Panc1 (cell line): ENCODE data around the gene DEK. TPM values are rescaled to one million over a fixed set of nuclear protein-coding genes. Genes with fewer than 3 reads are reported as not detected.

Experiments
- ATAC-seq: fragments of 200-7000 bp; cut with Tn5 transposase; 2 replicates; pipeline ENCODE4 v1.9.1; 2020; ENCODE audit warnings: mild to moderate bottlenecking, moderate library complexity
- BruUV-seq: library from RNA; stranded (reverse); fragments of 400-500 nt; replicated peaks from 2 replicates; lab custom pipeline; 2021; lab: Mats Ljungman, UMichigan
- CTCF ChIA-PET: fragments of 300-600 bp; sonication (Branson Sonifier 250); formaldehyde crosslinking; loops from one replicate; lab custom pipeline; 2022; ENCODE audit warnings: antibody characterized with exemption; lab: Charles Lee
- POLR2A ChIA-PET: fragments of 300-600 bp; sonication (Branson Sonifier 250); formaldehyde crosslinking; loops from one replicate; lab custom pipeline; 2022; ENCODE audit warnings: antibody characterized with exemption; lab: Charles Lee
- DNase-seq: peaks from one replicate; pipeline ENCODE4 v3.0.0-alpha.2; 2010; ENCODE audit warnings: low read depth, low spot score
- H3K27ac ChIP-seq: 2 replicates; pipeline ENCODE4 v1.5.1; 2011; ENCODE audit warnings: mild to moderate bottlenecking, low read length, inconsistent platforms
- H3K27me3 ChIP-seq: fragments of 200-500 bp; sonication (Bioruptor generic); 2 replicates; pipeline ENCODE4 v1.6.0; 2014; ENCODE audit warnings: low read length, inconsistent platforms; ENCODE audit not compliant: control insufficient read depth, insufficient read depth
- H3K36me3 ChIP-seq: fragments of 200-500 bp; sonication (Bioruptor generic); 2 replicates; pipeline ENCODE4 v1.5.1; 2014; ENCODE audit warnings: inconsistent platforms, mild to moderate bottlenecking, low read length, moderate library complexity; ENCODE audit not compliant: control insufficient read depth, insufficient read depth
- H3K4me1 ChIP-seq: 2 replicates; pipeline ENCODE4 v1.5.1; 2011; ENCODE audit warnings: inconsistent platforms, mild to moderate bottlenecking, low read length, moderate library complexity; ENCODE audit not compliant: control insufficient read depth, insufficient read depth
- H3K4me3 ChIP-seq, 2 experiments: 2 replicates each; pipeline ENCODE4 v1.5.1; 2011 to 2012; ENCODE audit warnings: low read depth in 2 of 2, low read length in 2 of 2, mild to moderate bottlenecking in 2 of 2, inconsistent platforms in 1 of 2, moderate library complexity in 1 of 2
- H3K9me3 ChIP-seq: fragments of 200-500 bp; sonication (Bioruptor generic); 2 replicates; pipeline ENCODE4 v1.5.1; 2014; ENCODE audit warnings: low read depth, mild to moderate bottlenecking, inconsistent platforms, low read length, moderate library complexity; ENCODE audit not compliant: control insufficient read depth, insufficient read depth
- CTCF ChIP-seq: fragments of 450-650 bp; IDR thresholded peaks from 2 replicates; pipeline ENCODE4 v1.5.1; 2017; ENCODE audit warnings: mild to moderate bottlenecking
- POLR2AphosphoS5 ChIP-seq: IDR thresholded peaks from 2 replicates; pipeline ENCODE4 v1.6.1; 2012; ENCODE audit warnings: mild to moderate bottlenecking, low read depth, low read length, moderate library complexity
- REST ChIP-seq, 2 experiments: IDR thresholded peaks; 2 replicates each; pipeline ENCODE4 v1.6.1; 2011 to 2012; ENCODE audit warnings: low read depth in 2 of 2, control low read depth in 1 of 2, low read length in 1 of 2, mild to moderate bottlenecking in 1 of 2, moderate library complexity in 1 of 2; ENCODE audit not compliant: insufficient read depth in 1 of 2
- SIN3A ChIP-seq: IDR thresholded peaks from 2 replicates; pipeline ENCODE4 v1.6.1; 2012; ENCODE audit warnings: low read depth, mild to moderate bottlenecking, low read length, moderate library complexity, borderline replicate concordance; ENCODE audit not compliant: insufficient read depth
- TCF7L2 ChIP-seq: IDR thresholded peaks from 2 replicates; pipeline ENCODE4 v1.6.1; 2011; ENCODE audit warnings: mild to moderate bottlenecking, low read depth, low read length, inconsistent platforms
- in situ Hi-C: cut with HindIII; loops from 2 replicates; pipeline ENCODE4 v1.10.0; 2016; ENCODE audit warnings: low sequenced_read_pairs, low pct_unique_long_range_greater_than_20kb
- intact Hi-C: fragments of 100-400 bp; cut with micrococcal nuclease; formaldehyde crosslinking; loops from one replicate; pipeline ENCODE4 v1.10.0; 2022; ENCODE audit not compliant: unreplicated experiment
- total RNA-seq: library from RNA; stranded (reverse); gene quantifications from one replicate; pipeline ENCODE4 v1.2.1, GENCODE V29; 2021; ENCODE audit not compliant: unreplicated experiment

DEK gene
- total RNA-seq, 1 experiment from 2014 or later = 177 TPM

- Histone ChIP-seq H3K4me1 (no peaks in the 10 kb centered on the region), H3K9me3 (no peaks in the 10 kb centered on the region), H3K27ac (no peak overlapping the region), H3K4me3 (no peak overlapping the region), H3K27me3 (no peaks in the 10 kb centered on the region), H3K36me3 (peaks cover 12% of the 10 kb centered on the region)
- in situ Hi-C loops (no loop called here), intact Hi-C loops (no loop called here)
- no peak for DNase-seq
- CTCF ChIA-PET = no interaction called here
- TF ChIP-seq SIN3A (no peak), REST (IDR thresholded peaks at IDR 0.05; ENCODE audit: insufficient read depth in 1 of 2, low read depth in 2 of 2, low read length in 1 of 2) (no peak), POLR2AphosphoS5 (no peak), CTCF (no peak), TCF7L2 (no peak)
- POLR2A ChIA-PET = no interaction called here
- ATAC-seq = no peak
- BruUV-seq = no TSS peak
These were observed 46.1 kb downstream of the DEK start for GRCh38 chr6:18218233-18218632.

GRCh38 chr6:18216411-18216810 lies 47.9 kb downstream of the DEK start:
- H3K9me3 ChIP-seq = no peaks in the 10 kb centered on the region
- in situ Hi-C loops = no loop called here
- intact Hi-C loops = no loop called here
- DNase-seq (no peak), ATAC-seq (0 out of 2 replicates have a peak, but pooled peaks have one; percentile 29)
- no peak for TF ChIP-seq SIN3A
- TF ChIP-seq TCF7L2 = no peak
- no peak for TF ChIP-seq REST (IDR thresholded peaks at IDR 0.05; ENCODE audit: insufficient read depth in 1 of 2, low read depth in 2 of 2, low read length in 1 of 2)
- TF ChIP-seq POLR2AphosphoS5 = no peak
- TF ChIP-seq CTCF = no peak
- H3K36me3 ChIP-seq = no peaks in the 10 kb centered on the region; the same call in 1 of the 2 replicates
- H3K4me3 ChIP-seq = no peak overlapping the region
- no peaks in the 10 kb centered on the region for H3K27me3 ChIP-seq
- ChIA-PET POLR2A (no interaction called here), CTCF (no interaction called here)
- H3K27ac ChIP-seq = no peak overlapping the region
- H3K4me1 ChIP-seq = no peaks in the 10 kb centered on the region
- BruUV-seq = no TSS peak
